NCI-H446 (cell line): ENCODE measurements around the gene XKRX.

Experiments
- DNase-seq, 2 experiments: peaks; one replicate each; lab custom pipeline; 2025; lab: John Stamatoyannopoulos, UW

Gene XKRX

DNA sequence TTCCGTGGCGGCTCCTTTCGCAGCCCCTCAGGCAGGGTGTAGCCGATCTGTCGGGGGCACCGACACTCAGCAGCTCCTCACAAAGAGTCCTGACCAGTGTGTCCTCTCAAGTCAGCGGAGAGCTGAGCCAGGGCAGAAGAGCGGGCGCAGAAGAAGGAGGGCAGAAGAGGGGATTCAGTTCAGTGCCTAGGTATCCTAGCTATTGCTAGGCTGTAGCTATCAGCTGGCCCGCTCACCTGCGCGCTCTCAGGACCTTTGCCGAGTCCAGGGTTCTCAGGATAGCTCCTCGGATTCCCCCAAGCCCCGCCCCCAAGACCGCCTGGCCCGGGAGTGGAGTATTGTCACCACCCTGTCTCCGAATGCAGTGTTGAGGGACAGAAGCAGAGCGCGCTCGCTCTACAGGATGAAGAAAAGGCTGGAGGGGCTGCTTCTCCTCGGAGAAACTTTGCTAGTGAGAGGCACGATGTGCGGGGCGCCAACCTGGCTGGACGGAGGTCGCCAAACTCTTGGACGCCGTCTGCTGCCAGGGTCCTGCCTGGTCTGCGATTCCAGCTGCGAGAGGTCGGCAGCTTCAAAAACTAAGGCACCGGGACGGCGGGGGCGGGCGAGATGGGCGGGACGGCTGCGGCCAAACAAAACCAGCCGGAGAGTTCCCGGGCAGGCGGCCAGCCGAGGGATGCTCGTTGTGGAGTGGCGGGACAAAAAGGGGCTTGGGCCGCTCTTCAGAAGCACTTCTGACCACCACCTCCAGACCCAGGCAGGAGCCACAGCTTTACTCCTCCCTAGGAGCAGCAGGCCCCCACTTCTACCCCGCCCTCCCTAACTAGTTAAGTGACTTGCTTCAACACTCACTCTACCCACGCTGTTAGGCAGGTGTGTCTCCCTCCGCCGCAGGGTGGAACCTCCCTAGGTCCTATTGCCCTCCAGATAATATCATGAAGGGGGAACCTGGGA, at the start of gene XKRX:
Gene XKRX (minus strand): TSS at position 258 of the 954 bp plus-strand sequence. CDS start 613 bp downstream, outside the sequence.
- DNase-seq: no peak

DNA sequence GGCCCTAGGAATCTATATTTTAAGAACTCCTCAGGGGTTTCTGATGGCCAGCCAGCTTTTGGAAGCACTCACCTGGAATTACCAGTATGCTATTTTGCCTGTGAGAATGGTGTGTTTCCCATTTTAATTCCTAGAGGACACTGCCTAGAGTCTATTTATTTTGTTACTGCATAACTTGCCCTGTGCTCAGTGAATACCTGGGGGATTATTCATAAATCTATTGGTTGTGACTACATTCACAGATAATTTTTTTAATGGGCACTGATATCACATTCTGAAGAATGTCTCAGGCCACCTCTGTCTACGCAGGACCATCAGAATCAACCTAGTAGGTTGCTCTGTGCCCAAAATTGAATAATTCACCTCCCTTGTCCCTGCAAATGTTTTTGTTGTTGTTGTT, 47.5 kb upstream of the XKRX start:
- DNase-seq: no peak

DNA sequence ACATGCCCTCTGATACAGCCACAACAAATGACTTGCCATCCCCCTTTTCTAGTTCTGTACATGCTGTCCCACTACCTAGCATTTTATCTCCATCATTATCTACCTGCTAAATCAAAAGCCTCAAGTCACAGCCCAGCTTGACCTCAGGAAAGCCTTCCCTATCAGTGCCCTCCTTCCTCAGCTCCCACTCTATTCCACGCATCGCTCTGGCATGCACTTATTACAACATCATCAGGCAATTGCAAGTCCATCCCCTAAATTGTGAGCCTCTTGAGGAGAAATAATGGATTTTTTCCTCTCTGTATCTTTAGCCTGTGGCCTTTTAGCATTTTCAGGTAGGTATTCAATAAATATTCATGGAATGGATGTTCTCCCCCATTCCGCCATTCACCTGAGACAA, 46.5 kb upstream of the XKRX start:
- DNase-seq: no peak

DNA sequence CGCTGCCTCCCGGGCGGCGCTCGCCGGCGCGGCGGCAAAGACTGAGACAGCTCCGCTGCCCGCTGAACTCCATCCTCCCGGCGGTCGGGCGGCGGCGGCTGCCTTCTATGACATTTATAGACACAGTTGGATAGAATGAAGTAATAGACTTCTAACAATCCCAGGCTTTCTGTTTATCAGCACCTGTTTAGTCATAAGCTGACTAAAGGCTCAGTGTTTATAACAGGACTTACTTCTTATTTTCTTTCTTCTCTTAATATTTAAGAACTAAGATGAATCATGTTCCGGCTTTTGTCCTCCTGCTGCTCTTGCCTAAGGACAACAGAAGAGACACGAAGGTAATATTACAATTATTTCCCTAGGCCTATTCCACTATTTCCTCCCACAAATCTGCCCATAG, 44.7 kb upstream of the XKRX start:
- no peak for DNase-seq

DNA sequence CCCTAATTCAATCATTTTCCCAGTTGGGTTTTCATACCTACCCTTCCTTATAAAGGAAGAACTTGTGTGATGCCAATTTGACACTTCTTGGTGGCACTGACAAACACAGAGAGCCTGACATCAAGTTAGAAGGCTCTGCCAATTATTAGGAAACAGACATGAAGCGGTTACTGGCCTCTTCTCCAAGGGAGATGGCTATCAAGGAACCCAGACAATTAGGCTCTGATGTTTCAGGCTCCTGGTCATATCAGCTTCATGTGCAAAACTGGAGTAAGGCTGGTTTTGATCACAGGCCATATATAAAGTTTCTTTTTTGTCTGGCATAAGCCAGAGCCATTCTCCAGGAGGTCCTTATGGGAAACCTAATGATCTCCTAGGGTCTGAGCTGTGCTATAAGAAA, 41.2 kb upstream of the XKRX start:
- no peak for DNase-seq

DNA sequence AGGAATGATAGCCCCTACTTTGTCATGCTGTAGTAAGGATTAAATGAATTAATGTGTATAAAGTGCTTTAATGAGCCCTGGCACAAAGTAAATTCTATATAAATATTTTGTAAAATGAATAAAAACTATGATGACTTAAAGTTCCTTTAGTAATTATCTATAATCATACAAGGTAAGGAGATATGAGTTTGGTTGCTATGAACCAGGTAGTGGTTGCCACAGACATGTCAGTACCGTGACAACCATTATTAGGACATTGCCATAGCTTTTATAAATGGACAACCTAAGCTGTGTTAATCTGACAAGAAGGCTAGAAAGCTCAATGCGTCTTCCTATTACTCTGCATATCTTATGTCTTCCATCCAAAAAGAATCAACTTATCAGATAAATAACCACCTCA, 40.7 kb upstream of the XKRX start, which contains the start of gene ARL13A:
Gene ARL13A (plus strand): TSS at position 301 of the 400 bp plus-strand sequence. CDS start 3,982 bp downstream, outside the sequence.
- DNase-seq: no peak

DNA sequence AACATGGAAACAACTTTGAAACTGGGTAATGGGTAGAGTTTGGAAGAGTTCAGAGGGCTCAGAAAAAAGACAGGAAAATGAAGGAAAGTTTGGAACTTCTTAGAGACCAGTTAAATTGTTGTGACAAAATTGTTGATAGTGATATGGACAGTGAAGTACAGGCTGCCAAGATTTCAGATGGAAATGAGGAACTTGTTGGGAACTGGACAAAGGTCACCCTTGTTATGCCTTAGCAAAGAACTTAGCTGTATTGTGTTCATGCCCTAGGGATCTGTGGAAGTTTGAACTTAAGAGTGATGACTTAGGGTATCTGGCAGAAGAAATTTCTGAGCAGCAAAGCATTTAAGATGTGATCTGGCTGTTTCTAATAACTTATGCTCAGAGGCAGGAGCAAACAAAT, 35.6 kb upstream of the XKRX start:
- DNase-seq: no peak

DNA sequence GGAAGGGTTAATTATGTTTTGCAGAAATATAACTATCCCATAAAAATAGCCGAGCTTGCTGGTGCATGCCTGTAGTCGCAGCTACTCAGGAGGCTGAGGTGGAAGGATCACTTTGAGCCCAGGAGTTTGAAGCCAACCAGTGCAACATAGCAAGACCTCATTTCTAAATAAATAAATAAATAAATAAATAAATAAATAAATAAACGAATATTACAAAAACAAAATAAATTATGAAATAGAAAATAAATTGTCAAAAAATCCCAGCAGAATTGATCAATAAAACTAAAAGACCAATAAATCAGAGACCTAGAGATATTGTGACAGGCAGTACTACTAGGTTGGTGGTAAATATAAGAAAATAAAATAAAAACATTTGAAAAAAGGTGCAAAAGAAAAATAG, 34.1 kb upstream of the XKRX start:
- DNase-seq: no peak

DNA sequence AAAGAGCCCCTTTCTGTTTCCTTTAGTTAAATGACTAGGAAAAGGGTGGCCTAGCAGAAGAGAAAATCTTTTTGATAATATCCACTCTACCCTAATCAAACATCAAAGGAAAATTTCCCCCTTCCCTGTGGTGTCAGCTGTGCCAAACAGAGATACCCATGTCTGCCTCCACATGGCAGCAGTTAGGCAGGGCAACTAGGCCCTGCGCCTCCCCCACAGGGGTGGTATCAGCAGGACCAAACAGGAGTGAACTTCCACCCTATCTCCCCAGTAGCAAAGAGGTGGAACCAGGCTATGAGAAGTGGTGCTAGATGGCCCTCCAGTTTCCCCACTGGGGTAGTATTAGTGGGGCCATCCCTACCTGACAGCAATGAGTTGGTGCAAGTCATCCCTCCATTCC, 19.8 kb upstream of the XKRX start:
- DNase-seq: no peak

DNA sequence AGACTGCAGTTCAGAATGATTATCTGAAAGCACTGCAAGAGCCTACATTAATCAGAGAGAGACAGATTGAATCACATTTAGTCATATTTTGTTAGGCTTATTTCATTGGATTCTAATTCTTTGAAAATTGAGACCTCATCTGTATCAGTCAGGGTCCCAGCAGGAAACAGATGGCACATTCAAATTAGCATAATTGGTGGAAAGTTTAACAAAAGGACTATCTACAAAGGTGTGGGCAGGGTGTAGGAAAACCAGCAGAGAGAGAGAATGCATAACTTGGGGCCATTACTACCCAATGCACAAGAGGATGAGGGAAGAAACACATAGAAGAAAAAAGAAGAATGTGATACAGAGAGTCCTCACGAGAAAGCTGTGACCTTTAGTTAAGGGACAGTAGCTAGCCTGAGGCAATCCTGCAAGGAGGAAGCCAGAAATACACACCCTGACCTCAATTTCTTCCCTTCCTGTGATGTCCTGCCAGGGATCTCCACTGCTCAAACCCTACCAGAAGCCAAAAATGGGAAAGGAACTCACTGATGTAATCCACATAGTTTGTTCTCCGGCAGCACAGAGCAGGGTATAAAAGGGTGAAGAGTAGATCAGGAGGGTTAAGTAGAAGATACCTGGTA, 17.7 kb upstream of the XKRX start:
- DNase-seq: no peak

DNA sequence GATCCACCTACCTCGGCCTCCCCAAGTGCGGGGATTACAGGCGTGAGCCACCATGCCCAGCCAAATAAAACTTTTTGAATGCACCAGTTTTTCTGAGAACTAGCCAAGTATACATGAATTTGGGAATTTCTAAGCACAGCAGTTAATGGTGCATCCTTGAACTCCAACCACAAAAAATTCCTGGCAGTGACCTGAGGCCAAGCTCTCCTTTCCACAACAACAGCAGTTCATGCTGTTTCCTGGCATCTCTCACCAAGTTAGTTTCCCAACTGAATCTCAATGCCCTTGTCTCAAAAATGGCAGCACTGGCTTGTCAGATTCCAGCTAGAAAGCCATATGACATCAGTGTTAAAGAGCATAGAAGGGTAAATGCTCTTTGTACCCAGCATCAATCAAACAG, 15.9 kb upstream of the XKRX start:
- no peak for DNase-seq

DNA sequence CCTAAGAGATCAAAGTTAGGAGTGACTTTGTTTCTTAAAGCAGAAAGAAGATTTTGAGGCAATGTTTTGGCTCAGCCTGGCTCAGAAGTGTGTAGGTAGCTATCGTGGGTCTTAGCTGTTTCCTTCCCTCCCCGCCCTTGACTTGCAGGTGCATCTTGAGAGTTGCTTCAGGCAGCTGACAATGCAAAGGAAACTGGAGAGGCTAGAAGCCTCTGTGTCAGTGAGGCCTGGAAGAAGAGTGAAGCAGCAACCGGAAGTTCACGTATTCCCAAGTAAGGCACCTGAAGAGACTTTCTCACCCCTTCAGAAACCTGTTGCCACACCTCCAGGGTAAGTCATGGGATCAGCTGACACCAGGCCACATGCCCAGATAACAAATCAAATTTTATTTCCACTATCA, 10.6 kb upstream of the XKRX start:
- DNase-seq: no peak

DNA sequence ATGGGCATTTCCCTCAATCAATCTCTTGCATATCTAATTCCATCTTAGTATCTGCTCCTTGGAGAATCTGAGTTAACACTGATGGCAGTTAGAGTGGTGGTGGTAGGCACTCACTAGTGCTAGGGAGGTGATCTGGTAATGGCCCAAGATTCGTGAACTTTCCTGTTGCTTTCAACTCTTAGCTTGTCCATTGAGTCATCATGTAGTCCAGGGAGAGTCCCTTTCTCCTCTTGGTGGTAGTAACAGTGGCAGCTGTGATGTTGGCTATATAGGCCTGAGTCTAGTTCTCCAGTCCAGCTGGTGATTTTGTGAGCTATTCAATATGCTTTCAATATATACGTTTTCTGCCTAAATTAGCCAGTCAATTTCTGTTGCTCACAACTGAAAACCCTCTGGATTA, 7.0 kb upstream of the XKRX start:
- no peak for DNase-seq

DNA sequence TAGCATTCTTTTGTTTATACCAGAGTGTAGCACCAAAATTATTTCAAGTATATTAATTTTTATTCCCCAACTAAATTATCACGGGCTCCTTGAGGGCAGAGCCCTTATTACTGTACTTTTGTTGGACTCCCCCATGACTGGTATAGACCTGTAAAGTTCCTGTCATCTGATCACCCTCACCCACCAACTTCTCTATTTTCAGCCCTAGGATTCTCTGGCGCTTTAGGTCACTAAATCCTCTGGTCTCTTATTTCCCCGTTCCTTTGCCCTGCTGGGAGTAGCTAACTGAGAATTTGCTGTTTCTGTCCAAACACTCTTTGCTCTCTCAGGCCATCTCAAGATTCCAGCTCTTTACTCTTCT, 3.2 kb upstream of the XKRX start:
- DNase-seq: no peak

DNA sequence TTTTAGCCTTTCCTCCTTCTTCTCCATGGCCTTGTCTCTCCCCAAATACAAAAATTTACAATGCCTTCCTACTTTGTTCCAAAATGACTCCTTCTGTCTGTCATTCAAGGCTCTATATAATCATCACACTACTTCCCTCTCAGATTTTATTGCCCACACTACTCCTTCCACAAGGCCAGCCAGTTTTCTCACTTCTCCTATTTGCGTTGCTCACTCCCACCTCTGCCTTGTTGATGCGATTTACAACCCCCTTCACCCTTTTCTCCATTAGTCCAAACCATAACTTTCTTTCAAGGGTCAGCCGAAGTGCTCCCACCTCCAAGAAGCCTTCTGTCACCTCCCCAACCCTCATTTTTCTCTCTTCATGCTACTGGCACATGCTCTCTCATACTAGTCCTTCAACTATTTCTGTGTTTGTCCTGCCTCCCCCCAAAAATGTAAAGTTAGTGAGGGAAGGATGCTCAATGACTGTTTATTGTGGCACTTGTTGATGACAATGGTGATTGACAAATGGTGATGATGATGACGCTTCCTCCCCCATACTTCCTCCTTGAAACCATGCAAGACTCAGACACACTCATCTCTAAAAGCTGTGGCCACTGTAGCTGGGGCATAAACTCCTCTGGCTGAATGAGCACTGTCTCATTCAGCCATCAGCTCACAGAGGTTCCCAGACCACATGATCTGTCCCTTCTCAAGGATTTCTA, 2.7 kb upstream of the XKRX start:
- no peak for DNase-seq

DNA sequence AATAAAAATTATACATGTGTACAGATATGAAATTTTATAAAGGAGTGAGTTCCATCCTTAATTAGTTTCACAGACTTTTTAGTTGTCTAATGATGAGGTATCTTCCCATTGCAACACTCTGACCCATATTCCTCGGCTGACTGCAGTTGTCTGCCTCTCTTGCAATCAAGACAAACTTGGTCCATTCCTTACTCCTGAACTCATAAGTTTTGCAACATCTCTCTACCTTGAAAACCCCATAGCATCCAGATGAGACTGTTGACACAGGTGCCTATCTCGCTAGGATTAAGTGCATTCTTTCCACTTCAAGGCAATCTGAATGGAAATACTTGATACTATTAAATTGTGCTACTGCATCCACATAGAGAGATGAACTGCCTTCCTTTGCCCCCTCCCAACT, 2.3 kb downstream of the XKRX start:
- no peak for DNase-seq

DNA sequence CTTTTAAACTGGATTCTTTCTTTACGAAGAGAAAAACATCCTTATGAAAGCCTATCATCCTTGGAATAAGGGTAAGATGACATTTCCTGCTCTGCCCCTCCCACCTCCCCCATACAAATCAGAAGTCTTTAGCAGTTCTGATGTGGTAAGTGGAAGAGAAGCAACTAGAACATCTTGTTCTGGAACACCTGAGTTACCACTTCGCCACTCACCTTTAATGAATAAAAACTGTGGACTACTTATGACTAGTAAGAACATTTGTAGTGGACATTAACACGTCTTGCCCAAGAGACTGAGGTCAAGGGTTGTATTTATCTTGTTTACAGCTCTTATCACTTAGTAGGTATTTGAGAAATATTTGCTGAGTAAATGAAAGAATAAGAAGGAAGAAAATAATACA, 4.3 kb downstream of the XKRX start:
- DNase-seq: no peak

DNA sequence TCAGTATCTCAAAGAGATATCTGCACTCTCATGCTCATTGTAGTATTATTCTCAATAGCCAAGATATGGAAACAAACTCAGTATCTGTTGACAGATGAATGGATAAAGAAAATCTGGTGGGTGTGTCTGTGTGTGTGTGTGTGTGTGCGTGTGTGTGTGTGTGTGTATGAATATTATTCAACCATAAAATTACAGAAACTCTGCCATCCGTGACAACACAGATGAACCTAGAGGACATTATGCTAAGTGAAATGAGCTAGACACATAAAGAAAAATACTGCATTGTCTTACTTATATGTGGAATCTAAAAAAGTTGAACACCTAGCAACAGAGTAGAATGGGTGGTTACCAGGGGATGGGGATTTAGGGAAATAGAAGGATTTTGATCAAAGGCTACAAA, 13.2 kb downstream of the XKRX start:
- DNase-seq: no peak

DNA sequence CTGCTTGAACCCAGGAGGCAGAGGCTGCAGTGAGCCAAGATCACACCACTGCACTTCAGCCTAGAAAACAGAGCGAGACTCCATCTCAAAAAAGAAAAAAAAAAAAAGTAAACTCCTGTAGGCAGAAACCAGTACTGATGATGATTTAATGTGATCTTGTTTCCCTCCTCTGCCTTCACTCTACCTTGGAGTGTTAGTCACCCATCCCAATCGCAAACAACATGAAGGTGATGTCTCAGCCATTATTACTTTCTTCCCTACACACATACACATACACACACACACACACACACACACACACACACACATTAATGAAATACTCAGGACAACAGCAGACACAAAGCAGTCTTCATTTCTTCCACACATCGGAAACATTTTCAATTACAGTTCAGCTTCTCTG, 15.6 kb downstream of the XKRX start:
- no peak for DNase-seq

DNA sequence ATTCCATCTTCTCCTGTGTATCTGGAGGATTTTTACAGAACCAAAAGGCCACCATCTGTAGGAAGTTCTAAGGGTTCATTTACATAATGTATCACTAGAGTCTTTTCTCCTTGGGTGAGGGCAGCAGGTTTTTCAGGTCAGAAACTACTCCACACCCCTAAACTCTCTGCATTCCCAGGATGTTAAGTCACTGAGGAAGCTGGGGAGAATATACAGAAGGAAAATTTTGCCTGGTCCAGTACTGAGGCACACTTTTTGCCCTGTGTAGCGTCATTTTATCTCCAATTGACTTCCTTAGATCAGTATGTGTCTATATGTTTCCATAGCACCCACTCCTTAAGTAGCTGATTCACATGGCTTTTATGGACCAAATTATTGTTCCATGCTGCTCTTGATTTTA, 17.0 kb downstream of the XKRX start:
- no peak for DNase-seq

DNA sequence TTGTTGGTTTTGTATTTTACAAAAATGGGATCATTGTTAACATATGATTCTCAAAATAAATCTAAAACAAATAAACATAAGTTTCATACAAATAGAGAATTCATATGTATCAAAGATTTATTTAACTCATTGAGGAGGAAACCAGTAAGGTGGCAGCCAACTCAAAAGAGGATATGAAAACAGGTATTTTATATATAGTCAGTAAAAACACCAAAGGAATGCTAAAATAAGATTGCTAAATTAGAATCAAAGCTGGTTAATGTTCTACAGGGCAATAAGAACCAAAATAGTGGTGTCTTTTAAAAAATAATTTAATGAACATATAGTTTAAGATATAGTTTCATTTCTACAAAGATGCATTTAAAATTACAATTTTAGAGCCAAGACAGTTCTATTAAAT, 23.1 kb downstream of the XKRX start:
- DNase-seq: no peak

DNA sequence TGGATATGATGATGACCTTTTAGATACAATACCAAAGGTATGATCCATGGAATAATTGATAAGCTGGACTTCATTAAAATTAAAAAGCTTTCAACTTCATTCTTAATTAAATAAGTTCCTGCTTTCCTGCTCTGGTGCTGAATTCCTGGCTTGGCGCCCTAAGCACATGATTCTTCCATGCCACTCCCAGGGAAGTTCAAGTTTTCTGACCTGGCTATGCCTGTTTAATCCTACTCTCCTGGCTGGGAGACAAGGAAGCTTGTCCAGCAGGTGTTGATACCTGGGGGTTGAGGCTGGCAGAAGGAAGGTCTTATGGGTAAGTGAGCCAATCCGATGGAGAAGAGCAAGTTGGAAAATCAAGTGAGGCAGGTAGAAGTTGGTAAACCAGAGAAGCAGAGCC, 24.3 kb downstream of the XKRX start:
- DNase-seq: no peak
